AG20443 (cell line): ENCODE results near the gene AP3S2.
"Not testable (repeated sequence)": the region's sequence is repeated elsewhere in the genome, so short reads cannot be mapped to it uniquely, and the experiment has no call there.

Experiments
- DNase-seq: peaks from one replicate; pipeline ENCODE4 v3.0.0; 2012; ENCODE audit warnings: low spot score, mixed read lengths

The AP3S2 gene

DNA sequence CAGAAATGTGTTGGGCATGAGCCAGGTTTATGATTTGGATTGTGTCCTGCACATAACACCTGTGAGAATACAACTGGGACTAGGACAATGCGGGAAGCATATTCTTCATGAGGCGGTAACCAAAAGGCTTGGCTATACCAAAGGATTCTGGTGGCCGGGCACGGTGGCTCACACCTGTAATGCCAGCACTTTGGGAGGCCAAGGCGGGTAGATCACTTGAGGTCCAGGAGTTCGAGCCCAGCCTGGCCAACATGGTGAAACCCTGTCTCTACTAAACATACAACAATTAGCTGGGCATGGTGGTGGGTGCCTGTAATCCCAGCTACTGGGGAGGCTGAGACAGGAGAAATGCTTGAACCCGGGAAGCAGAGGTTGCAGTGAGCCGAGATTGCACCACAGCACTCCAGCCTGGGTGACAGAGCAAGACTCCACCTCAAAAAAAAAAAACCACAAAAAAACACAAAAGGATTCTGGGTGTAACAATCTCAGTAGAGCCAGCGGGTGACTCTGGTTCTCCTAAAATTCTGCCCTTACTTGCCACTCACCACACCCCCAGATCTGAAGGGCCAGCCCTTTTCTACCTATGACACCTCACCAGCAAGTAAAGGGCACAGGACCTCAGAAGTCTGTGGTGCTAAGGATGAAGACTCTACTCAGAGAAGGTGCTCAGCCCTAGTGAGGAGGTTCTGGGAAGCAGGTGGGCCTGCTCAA is 59.2 kb downstream of the AP3S2 start:
- not testable (repeated sequence) for DNase-seq

DNA sequence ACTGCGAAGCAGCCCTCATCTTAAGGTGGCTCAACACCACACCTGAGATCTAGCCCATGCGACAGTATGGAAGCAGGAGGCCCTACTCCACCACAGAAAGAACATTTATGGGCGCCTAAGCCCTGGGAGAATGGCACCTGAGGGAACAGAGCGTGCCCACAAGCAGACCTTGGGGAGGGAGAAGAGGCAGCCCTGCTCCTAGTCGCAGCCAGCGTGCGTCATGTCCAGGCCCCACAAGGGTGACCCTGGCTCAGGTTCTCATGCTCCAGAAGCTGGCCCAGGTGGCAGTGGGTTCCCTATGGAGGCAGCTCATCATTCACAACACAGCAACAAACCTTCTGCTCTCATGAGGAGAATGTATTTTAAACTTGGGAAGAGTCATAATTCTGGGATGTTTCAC is 59.8 kb downstream of the AP3S2 start:
- DNase-seq, result no peak

DNA sequence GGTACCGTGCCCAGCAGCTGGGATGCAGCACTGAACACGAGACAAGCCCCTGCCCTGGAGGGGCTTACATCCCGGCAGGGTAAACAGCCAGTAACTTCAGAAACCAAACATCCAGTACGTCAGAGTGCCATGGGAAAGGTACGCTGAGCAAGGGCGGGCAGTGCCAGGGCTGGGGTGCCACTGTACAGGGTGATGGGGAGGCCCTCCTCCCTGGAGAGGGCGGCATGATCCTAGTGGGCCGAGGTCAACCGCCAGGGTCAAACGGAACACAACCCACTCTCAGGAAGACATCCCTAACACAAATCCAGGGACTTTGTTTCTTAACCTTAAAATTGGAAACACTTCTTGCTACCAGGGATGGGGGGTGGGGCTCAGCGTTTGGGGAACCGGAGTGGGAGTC is 63.2 kb downstream of the AP3S2 start:
- no peak for DNase-seq

DNA sequence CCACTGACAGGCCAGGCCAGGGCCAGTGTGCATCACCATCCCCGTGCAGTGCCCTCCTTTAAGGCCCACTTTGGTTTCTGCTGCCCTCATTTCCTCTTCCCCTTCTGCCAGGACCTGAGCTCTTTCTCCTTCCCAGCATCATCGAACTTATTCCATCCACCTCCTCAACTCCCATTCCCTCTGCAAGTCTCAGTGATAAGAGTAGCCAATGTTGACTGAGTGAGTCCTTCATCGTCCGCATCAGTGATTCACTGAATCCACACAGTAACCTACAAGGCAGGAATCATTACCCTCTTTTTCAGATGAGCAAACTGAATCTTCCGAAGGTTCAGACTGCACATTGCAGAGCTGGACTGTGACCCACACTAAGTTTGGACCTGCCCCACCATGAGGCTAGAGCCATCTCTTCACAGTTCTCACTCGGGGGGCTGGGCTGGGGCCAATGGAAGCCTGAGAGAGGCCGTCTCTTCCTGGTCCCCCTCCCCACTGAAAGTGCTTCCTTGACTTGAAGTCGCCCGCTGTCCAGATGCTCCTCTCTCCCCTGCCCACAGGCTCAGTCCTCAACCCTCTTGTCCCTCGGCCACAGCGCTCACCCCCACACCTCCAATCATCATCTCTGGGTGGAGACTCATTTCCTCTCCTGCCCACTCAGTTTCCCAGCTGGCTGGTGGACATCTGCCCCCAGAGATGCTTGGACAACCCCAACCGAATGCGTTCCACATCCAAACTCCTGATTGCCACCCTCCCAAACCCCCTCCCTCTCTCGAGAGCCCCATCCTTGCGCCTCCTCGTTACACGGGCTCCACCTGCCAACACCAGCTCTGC is 64.0 kb downstream of the AP3S2 start:
- no peak for DNase-seq

DNA sequence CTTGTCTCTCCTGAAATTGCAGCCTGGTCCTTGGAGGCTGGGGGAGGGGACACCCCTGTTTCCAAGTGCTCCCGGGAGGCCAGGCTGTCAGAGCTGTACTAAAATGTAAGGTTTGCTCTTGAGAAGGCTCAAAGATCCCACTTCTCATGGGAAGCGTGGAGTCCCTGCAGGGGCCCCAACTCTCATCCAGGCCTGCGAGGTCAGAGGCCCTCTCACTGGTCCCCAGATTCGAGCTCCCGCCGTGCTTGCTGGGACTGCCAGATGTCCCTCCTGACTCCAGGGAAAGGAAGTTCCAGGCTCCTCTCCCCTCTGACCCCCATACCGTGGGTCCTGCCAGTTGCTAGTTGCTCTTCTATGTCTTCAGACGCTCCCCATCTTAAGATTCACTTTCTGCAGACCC is 64.6 kb downstream of the AP3S2 start:
- no peak for DNase-seq

DNA sequence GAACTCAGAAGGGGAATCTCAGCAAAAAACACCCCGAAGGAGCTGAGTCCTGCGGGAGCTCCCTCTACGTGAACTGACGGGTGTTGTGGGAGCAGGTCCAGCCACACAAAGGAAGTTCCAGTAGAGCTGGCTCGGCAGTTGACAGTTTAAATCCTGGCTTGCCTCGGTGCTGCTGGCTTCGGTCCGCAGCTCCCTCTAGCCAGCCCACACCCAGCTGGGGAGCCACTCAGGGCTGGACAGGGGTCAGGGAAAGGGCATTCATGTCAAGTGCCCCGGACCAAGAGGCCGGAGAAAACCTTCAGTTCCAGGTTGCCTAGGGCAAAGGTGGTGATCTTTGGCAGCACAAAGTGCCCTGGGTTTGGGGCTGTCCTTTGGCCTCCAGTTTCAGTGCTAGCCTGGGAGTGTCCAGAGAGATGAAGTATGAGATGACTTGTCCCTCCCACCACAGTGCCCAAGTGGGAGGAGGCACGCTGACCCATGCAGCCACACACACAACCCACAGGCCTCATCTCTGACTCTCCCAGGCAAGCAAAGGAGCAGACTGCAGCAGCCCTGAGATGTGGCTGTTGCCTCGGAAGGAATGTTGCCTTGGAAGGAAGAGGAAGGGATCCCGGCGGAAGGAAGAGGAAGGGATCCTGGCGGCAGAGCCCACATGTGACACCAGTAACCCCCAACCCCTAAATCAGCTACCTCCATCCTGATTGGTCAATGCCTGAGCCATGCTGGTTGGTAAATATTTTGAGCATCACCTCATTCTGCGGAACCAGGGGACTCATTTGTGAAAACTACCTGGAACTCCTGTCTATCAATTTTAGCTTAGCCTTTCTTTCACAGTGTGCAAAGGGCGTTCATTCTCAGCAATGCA is 65.3 kb downstream of the AP3S2 start:
- peak; percentile 91 for DNase-seq

DNA sequence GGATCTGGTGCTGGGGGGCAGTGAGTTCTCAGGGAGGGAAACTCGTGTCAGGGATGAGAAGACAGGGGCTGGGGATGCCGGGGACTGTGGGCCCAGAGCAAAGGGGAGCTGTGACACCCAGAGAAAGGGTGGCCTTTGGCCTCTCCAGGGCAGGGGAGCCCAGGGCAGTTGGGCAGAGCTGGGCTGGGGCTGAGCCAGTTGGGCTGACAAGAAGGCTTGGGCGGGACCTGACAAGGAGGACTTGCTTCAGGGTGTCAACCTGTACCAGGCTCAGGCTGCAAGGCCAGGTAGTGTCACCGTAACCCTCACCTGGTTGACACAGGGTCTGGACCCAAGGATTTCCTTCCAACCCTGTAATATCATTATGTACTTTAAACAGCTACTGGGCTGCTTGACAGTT is 66.0 kb downstream of the AP3S2 start:
- DNase-seq, result peak; percentile 9

DNA sequence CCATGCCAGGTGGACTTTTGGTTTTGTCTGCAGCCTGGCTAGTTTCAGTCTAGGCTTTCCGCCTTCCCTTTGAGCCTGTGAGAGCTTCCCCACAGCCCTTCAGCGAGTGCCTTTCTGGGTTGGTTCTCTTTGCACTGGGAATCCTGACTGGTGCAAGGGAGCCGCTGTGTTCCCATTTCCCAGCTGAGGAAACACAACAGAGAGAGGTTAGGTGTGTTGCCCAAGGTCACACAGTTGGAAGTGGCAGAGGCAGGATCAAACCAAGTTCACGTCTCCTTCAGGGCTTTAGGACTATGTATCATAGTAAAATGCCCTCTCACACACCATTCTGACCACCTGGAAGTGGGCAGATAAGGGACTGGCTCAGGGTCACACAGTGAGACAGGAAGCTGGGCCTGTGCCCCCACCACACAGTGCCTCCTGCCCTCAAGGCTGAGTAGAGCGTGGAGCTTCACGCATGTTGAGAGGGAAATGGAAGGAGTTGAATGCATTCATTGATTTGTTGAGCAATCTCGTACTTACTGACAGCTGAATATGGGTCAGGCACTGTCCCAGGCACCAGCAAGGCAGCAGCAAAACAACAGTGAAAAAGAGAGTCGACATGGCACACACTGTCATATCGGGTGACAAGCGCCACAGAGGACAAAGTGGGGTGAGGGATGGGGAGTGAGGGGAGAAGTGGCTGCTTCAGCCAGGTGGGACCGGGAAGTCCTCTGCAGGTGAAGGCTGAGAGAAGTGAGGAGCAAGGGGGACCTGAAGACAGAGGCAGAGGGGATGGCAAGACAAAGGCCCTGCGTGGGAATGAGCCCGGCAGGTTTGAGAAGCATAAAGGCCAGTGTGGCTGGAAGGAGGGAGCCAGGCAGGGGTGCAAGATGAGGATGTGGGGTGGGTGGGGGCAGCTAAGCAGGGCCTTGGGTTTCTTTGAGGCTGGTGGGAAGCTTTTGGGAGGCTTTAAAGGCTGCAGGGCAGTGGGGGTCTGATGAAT is 66.8 kb downstream of the AP3S2 start:
- no peak for DNase-seq

DNA sequence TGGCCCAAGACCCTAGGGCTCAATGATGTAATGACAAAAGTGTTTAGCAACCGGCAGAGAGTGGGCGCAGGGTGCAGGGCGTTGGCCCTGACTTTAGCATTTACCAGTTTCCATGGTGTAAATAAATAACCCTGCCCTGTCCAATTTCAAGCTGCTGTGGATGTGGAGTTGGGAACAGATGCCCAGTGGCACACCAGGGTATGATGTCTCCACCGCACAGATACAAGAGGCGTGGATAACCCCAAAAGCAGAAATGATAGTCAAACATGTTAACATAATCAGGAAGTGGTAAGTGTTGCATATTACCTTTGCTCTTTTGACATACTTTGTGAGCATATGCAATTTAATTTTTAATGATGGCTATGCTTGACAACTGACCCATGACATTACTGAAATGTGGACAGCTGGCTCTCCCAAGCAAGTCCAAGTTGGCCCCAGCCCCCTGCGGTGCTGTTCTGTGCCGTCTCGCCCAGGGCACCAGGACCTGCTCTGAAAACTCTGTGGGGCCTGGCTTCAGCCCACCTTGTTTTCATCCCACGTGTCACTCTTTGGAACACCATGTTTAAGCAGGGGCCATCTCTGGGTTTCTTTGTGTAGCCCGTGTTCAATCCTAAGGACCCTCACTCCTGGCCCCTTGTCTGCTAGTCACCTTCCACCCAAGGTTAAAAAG is 68.4 kb downstream of the AP3S2 start:
- peak; percentile 24 for DNase-seq

DNA sequence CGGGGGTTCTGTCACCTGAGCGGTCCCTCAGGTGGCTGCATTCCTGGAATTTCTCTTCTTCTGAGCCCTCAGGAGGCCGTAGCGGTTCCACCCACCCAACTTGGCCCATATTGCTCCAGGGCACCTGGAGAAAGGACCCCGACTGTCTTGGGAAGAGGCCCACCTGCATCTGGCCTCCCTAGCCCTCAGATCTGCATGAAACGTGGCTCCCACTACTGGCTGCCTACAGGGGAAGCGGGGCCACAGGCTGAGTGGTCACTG is 69.3 kb downstream of the AP3S2 start:
- no peak for DNase-seq

DNA sequence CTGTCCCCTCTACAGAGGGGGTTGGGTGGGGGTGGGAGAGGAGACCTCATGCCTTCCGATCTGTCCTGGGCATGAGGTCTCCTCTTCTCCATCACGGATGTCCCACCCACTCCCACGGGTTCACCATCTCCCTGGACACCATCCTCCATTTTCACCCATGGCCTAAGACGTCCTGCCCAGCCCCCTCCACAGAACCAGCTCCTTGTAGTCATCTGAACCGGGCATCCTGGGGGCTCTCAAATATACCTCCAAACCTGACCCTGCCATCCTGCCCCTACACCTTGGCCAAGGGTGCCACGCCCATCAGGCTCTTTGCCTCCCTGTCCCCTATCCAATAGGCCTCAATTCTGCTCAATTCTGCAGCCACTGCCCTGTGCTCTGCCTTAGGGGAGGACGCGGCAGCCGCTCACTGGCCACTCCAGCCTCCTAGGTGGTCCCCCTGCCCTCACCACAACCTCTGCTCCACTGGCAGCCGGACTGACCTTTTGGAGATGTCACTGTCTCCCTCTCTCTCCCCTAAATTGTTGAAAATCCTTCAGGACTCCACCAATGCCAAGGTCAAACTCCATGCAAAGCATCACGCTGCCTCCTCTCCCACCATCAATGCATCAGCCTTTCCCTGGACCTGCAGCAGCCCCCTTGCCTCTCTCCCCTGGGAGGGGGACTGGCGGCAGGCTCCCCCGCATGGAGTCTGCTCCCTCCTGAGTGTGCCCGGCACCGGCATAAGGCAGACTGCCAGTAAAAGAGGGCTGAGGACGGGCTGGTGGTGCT is 69.8 kb downstream of the AP3S2 start:
- no peak for DNase-seq

DNA sequence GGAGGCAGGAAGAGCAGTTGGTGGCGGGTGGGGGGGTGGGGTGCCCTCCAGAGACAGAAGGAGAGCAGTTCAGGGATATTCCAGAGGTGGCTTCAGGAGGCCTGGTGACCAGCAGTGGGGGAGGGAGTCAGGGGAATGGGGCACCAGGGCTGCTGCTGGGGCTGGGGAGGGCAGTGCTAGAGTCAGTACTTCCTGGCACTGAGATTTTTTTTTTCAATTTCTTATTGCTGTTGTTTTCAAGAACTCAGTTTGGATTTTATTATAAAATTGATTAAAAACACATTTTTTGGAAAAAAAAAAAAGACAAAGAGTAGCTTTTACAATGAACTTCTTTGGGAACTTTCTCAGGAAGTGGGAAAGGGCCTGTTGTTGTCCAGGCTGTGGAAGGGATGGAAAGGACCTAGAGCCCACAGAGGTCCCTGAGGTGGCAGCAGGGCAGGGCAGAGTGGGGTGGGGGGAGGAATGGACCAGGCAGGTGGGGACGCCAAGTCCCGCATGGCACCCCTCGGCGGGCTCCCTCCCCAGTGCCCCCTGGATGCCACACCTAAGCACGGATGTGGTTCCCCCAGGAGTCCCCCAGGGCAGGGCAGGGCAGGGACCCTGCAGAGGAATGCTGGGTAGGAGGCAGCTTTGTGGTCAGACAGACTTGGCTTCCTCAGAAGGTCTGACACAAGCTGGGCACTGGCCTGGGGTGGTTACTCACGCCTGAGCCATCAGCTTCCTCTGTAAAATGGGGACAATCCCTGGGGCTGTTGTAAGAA is 70.7 kb downstream of the AP3S2 start:
- peak; percentile 58 for DNase-seq

DNA sequence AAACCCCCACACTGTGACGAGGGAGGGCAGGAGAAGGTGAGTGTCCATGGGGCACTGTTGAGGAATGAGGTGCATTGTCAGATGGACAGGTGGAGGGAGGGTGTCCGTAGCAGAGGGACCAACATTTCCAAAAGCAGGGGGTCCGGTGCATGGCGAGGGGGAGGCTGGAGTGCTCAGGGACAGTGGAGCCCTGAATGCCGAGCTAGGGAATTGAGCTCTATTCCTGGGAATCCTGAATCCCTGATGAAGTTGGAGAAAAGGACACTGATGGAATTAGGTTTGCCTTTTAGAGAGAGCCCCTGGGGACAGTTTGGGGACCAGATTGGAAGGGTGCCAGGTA is 71.2 kb downstream of the AP3S2 start:
- DNase-seq, result no peak

DNA sequence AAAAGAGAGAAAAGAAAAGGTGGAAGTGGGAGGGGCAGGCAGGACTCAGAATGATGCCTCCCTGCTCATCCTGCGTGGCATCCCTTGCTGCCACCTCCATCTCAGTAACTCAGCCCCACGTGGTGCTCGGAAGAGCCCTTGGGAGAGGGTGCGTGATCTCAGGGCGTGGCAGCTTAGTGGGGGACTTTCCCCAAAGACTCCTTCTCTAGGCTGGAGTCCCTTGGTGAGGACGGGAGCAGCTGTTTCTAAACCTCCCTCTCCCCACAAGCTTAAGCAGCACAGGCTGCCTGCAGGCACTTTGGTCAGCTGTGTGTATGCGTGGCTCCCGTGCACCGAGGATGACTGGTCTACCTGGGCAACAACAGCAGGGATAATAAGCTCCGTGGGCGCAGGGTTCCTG is 71.8 kb downstream of the AP3S2 start:
- DNase-seq, result peak; percentile 32

DNA sequence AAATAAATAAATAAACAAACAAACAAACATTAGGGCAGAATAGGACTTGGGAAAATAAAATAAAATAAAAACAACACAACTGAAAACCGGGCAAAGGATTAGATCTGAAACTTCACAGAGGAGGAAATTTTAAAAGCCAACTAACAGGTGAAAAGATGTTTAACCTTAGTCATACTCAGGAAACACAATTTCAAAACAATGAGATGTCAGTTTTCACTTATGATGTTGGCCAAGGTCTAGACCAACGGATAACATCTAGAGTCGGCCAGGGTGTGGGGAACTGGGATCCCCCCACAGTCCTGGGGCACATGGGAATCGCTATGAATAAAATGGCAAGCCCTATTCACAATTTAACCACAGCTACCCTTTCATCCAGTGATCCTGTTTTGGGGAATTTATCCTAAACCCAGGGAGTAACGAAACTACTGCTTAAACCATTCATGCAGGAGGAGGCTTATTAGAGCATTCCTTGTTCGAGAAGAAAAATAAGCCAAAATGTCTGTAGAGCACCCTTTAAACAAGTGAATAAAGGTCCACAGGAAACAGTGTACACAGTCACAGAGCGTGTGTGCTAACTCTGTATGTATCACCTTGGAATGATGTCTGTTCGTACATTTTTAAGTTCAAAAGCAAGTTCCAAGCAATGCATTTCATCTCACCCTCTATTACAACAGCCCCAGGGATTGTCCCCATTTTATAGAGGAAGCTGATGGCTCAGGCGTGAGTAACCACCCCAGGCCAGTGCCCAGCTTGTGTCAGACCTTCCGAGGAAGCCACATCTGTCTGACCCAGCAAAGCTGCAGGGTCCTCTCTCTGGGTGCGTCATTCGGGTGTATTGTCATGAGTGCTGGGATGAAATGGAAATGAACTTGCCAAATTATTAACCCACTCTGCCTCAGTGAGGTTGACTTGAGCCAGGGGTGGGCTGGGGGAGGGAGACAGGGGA is 72.9 kb downstream of the AP3S2 start:
- DNase-seq, result peak; percentile 70

DNA sequence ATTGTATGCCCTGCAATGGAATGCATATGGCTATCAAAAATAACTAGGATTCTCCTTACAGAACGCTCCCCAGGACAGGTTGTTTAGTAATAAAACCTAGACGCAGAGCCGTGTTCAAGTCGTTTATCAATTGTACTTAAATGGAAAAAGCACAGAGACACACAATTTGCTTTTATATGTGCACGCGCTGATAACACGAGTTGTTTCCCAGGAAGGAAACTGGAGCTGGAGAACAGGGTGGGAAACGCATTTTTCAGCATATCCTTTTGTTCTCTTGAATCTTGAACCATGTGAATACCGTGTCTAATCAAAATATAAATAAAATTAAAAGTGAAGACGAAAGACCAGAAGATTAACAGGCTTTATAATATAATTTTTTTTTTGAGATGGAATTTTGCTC is 75.5 kb downstream of the AP3S2 start:
- DNase-seq, result no peak

DNA sequence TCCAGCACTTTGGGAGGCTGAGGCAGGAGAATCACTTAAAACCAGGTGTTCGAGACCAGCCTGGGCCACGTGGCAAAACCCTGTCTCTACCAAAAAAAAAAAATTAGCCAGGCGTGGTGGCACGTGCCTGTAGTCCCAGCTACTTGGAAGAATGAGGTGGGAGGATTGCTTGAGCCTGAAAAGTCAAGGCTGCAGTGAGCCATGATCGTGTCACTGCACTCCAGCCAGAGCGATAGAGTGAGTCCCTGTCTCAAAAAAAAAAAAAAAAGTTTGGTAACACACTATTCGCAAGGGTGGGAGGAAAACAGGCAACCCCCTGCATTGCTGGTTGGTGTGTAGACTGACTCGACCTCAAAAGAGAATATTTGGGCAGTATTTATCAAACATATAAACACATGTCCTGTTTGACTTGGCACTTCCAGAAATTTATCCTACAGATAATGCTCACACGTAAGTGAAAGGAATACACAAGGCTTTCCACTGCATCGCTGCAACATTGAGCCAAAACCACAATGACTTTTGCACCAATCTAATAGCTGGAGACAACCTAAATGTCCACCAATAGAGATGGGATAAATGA is 76.0 kb downstream of the AP3S2 start:
- no peak for DNase-seq

DNA sequence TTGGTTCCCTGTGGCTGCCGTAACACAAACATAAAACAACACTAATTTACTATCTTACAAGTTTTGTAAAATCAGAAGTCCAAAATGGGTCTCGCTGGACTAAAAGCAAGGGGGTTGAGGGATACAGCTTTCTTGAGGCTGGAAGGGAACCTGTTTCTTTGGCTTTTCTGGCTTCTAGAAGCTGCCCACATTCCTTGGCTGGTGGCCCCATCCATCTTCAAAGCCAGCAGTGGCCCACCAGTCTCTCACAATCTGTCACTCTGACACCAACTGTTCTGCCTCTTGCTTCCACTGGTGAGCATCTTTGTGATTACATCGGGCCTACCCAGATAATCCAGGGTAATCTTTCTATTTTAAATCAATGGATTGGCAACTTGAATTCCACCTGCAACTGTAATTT is 78.0 kb downstream of the AP3S2 start:
- DNase-seq, result no peak
